PFSK-1 (cell line): ENCODE results near the gene TEAD3.

Experiments used
- FOXP2 ChIP-seq: optimal IDR thresholded peaks from 2 replicates; pipeline ENCODE3; 2011; ENCODE audit warnings: borderline replicate concordance, control low read depth, inconsistent platforms; ENCODE audit not compliant: insufficient read depth; ENCODE audit errors: extremely low read length, extremely low read depth
- POLR2AphosphoS5 ChIP-seq: IDR thresholded peaks from 2 replicates; pipeline ENCODE4 v1.6.1; 2012; ENCODE audit warnings: low read depth, mild to moderate bottlenecking, control low read depth, low read length, moderate library complexity
- REST ChIP-seq, 2 experiments: IDR thresholded peaks; 2 replicates each; pipeline versions ENCODE4 v1.6.1 to v1.8.0; 2011 to 2012; ENCODE audit warnings: low read depth in 2 of 2, low read length in 2 of 2, control low read depth in 1 of 2, inconsistent platforms in 1 of 2, mild to moderate bottlenecking in 1 of 2, moderate library complexity in 1 of 2; ENCODE audit not compliant: insufficient read depth in 1 of 2
- SIN3A ChIP-seq: IDR thresholded peaks from 2 replicates; pipeline ENCODE4 v1.6.1; 2012; ENCODE audit warnings: mild to moderate bottlenecking, low read length, moderate library complexity, borderline replicate concordance; ENCODE audit not compliant: insufficient read depth
- TAF1 ChIP-seq: IDR thresholded peaks from 2 replicates; pipeline ENCODE4 v1.6.1; 2012; ENCODE audit warnings: low read length, control low read depth, borderline replicate concordance; ENCODE audit not compliant: insufficient read depth

The TEAD3 gene

DNA sequence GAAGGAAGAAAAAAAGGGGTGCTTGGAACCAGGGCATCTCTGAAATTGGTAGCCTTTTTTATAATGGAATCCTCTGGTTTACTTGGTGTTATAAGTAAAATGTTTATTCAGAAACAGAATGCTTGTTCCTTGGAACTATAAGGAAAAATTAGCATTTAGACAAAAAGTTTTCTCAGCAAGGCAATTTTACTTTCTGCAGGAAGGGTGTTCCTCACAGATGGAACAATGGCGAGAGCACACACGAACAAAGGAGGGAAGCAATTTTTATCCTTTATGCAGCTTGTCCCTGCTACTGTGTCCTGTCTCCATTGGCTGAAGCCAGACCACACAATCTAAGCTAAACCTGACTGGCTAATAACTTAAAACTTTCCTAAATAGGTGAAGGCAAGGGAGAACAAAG, 67.4 kb downstream of the TEAD3 start:
- TF ChIP-seq POLR2AphosphoS5: no peak

- TF ChIP-seq POLR2AphosphoS5 (no peak), REST (IDR thresholded peaks at IDR 0.05; ENCODE audit: insufficient read depth in 1 of 2, low read depth in 2 of 2, low read length in 2 of 2) (no peak), FOXP2 (no peak), SIN3A (no peak), TAF1 (no peak)
Observed at GRCh38 chr6:35428421-35429149, 68.3 kb downstream of the TEAD3 start.

GRCh38 chr6:35427851-35428321, 69.0 kb downstream of the TEAD3 start:
- TF ChIP-seq REST (IDR thresholded peaks at IDR 0.05; ENCODE audit: insufficient read depth in 1 of 2, low read depth in 2 of 2, low read length in 2 of 2): no peak
- TF ChIP-seq FOXP2: no peak

- no peak for TF ChIP-seq SIN3A
- TF ChIP-seq FOXP2: no peak
- TF ChIP-seq REST (IDR thresholded peaks at IDR 0.05; ENCODE audit: insufficient read depth in 1 of 2, low read depth in 2 of 2, low read length in 2 of 2): no peak
- TF ChIP-seq TAF1: no peak
Observed at GRCh38 chr6:35427435-35427834, 69.4 kb downstream of the TEAD3 start.

DNA sequence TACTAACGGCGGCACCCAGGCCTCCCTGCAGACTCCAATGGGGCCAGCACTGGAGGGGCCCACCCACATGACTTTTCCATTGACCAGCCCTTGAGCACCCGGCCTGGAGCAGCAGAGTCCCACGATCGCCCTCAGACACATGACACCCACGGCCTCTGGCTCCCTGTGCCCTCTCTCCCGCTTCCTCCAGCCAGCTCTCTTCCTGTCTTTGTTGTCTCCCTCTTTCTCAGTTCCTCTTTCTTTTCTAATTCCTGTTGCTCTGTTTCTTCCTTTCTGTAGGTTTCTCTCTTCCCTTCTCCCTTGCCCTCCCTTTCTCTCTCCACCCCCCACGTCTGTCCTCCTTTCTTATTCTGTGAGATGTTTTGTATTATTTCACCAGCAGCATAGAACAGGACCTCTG, 70.8 kb downstream of the TEAD3 start:
- TF ChIP-seq FOXP2 (no peak), SIN3A (no peak), TAF1 (no peak), POLR2AphosphoS5 (no peak), REST (IDR thresholded peaks at IDR 0.05; ENCODE audit: insufficient read depth in 1 of 2, low read depth in 2 of 2, low read length in 2 of 2) (no peak)
